ENCODE data around the gene IRGC.

DNA sequence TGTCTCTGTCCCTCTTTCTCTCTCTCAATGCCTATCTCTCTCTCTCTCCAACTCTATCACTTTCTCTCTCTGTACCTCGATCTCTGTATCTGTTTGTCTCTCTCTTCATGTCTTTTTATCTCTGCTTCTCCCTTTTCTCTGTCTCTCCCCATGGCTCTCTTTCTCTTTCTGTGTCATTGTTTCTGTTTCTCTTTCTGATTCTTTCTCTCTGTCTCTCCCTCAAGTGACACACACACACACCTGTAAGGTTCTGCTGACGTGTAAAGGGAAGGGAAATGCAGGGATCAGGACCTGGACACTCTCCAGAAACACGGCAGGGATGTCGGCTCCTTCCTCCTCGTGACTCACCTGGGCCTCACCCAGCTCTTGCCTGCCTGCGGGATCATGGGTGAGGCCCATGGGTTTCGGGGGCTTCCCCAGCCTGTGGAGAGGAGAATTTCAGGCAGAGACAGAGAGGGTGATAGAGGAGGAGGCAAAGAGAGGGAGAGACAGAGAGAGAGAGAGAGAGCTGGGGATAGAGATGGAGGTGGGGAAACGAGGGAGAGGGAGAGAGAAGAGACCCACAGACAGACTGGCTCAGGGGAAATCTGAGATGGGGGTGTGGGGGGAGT is 40.5 kb upstream of the IRGC start:
- TF ChIP-seq PRDM15 (CRISPR knock-in tag; IDR thresholded peaks at IDR 0.05) (no peak), NFYB (CRISPR knock-in tag; conservative IDR thresholded peaks at IDR 0.05; ENCODE audit: low read depth) (no peak)
- TF ChIP-seq, protein P1, sequence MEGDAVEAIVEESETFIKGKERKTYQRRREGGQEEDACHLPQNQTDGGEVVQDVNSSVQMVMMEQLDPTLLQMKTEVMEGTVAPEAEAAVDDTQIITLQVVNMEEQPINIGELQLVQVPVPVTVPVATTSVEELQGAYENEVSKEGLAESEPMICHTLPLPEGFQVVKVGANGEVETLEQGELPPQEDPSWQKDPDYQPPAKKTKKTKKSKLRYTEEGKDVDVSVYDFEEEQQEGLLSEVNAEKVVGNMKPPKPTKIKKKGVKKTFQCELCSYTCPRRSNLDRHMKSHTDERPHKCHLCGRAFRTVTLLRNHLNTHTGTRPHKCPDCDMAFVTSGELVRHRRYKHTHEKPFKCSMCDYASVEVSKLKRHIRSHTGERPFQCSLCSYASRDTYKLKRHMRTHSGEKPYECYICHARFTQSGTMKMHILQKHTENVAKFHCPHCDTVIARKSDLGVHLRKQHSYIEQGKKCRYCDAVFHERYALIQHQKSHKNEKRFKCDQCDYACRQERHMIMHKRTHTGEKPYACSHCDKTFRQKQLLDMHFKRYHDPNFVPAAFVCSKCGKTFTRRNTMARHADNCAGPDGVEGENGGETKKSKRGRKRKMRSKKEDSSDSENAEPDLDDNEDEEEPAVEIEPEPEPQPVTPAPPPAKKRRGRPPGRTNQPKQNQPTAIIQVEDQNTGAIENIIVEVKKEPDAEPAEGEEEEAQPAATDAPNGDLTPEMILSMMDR (IDR thresholded peaks at IDR 0.05) = no peak
- TF ChIP-seq, protein P2, sequence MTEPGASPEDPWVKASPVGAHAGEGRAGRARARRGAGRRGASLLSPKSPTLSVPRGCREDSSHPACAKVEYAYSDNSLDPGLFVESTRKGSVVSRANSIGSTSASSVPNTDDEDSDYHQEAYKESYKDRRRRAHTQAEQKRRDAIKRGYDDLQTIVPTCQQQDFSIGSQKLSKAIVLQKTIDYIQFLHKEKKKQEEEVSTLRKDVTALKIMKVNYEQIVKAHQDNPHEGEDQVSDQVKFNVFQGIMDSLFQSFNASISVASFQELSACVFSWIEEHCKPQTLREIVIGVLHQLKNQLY (CRISPR knock-in tag; IDR thresholded peaks at IDR 0.05) = no peak
